ENCODE data around the gene CENPC. TPM values are rescaled to one million over a fixed set of nuclear protein-coding genes. Genes with fewer than 3 reads are reported as not detected.

The CENPC gene
- total and polyA plus RNA-seq, 2 experiments from 2014 or later, result 21.6 to 24.5 TPM

GRCh38 chr4:67535280-67535840, 9.9 kb downstream of the CENPC start (continued):
- TF ChIP-seq ZNF462 (CRISPR knock-in tag; IDR thresholded peaks at IDR 0.05), result no peak

GRCh38 chr4:67533112-67533511, 12.2 kb downstream of the CENPC start:
- Histone ChIP-seq H3K79me2 (replicated peaks; ENCODE audit: insufficient read depth) (peaks cover 7% of the 10 kb centered on the region; the same call in 1 of the 2 replicates), H3K4me3 (no peak overlapping the region), H3K27me3 (ENCODE audit: insufficient read depth) (no peaks in the 10 kb centered on the region), H3K4me1 (ENCODE audit: insufficient read depth) (no peaks in the 10 kb centered on the region), H4K20me1 (replicated peaks; ENCODE audit: insufficient read depth) (no peaks in the 10 kb centered on the region), H3F3A (replicated peaks; ENCODE audit: low read depth) (no peaks in the 10 kb centered on the region), H3K36me3 (ENCODE audit: insufficient read depth) (0 out of 2 replicates have a peak, but pooled peaks cover 9% of the 10 kb centered on the region), H3K27ac (ENCODE audit: low read depth) (no peak overlapping the region), H3K9me2 (ENCODE audit: insufficient read depth) (no peaks in the 10 kb centered on the region), H2AFZ (no peak overlapping the region), H3K4me2 (no peak overlapping the region)
- Mint-ChIP-seq H3K4me3 (no peak overlapping the region), H3K9me3 (peaks cover 6% of the 10 kb centered on the region; the same call in 2 of the 3 replicates), H3K36me3 (ENCODE audit: low read depth) (peaks cover 51% of the 10 kb centered on the region), H3K4me1 (peaks cover 4% of the 10 kb centered on the region; the same call in 2 of the 3 replicates), H3K27ac (no peak overlapping the region), H3K27me3 (ENCODE audit: insufficient read depth, low read depth, poor library complexity) (no peaks in the 10 kb centered on the region)
- TF ChIP-seq EZH2phosphoT487 (IDR thresholded peaks at IDR 0.05; ENCODE audit: unreplicated experiment) (no peak), NANOG (IDR thresholded peaks at IDR 0.05; ENCODE audit: borderline replicate concordance) (no peak), CTCF (conservative IDR thresholded peaks at IDR 0.05; ENCODE audit: low read depth in 2 of 2) (no peak), REST (IDR thresholded peaks at IDR 0.05; ENCODE audit: unreplicated experiment) (no peak), ZNF114 (CRISPR knock-in tag; IDR thresholded peaks at IDR 0.05) (no peak), ETS1 (IDR thresholded peaks at IDR 0.05) (no peak), ZNF331 (CRISPR knock-in tag; IDR thresholded peaks at IDR 0.05; ENCODE audit: low read depth) (no peak), STAT1 (IDR thresholded peaks at IDR 0.05; ENCODE audit: unreplicated experiment) (no peak), CREB1 (CRISPR knock-in tag; IDR thresholded peaks at IDR 0.05; ENCODE audit: low read depth) (no peak)
- DNase-seq (ENCODE audit: low spot score) (no peak), ATAC-seq (no peak)
